DOHH2 (cell line): Measurements from ENCODE around the gene DACH1.

Experiments used
- H3F3A ChIP-seq: fragments of 200-600 bp; sonication (generic), shearing (Covaris generic); 2 replicates; pipeline ENCODE4 v1.6.0; 2016; ENCODE audit warnings: antibody characterized with exemption, mild to moderate bottlenecking; ENCODE audit not compliant: control insufficient read depth, insufficient read depth
- H3K27ac ChIP-seq: fragments of 200-600 bp; sonication (generic); 2 replicates; pipeline ENCODE4 v1.5.1; 2014; ENCODE audit warnings: low read depth, mild to moderate bottlenecking, low read length, moderate library complexity
- H3K27me3 ChIP-seq: fragments of 200-600 bp; sonication (generic); 2 replicates; pipeline ENCODE4 v1.6.1; 2014; ENCODE audit warnings: mild to moderate bottlenecking, low read length, mixed read lengths; ENCODE audit not compliant: control insufficient read depth
- H3K36me3 ChIP-seq: fragments of 200-600 bp; sonication (generic); 2 replicates; pipeline ENCODE4 v1.6.1; 2014; ENCODE audit warnings: mild to moderate bottlenecking, low read length, moderate library complexity, mixed read lengths; ENCODE audit not compliant: control insufficient read depth
- H3K4me1 ChIP-seq: fragments of 200-600 bp; sonication (generic); 2 replicates; pipeline ENCODE4 v1.6.1; 2014; ENCODE audit warnings: mild to moderate bottlenecking, low read length, mixed read lengths; ENCODE audit not compliant: control insufficient read depth
- H3K4me2 ChIP-seq: fragments of 200-600 bp; sonication (generic); 2 replicates; pipeline ENCODE4 v1.6.0; 2014; ENCODE audit warnings: mild to moderate bottlenecking, low read length, moderate library complexity
- H3K4me3 ChIP-seq: fragments of 200-600 bp; sonication (generic); 2 replicates; pipeline ENCODE4 v1.5.1; 2014; ENCODE audit warnings: mild to moderate bottlenecking, low read length, mixed read lengths
- H3K79me2 ChIP-seq: fragments of 200-600 bp; sonication (generic); 2 replicates; pipeline ENCODE4 v1.6.1; 2014; ENCODE audit warnings: mild to moderate bottlenecking, low read length, mixed read lengths; ENCODE audit not compliant: control insufficient read depth
- H3K9me2 ChIP-seq: fragments of 200-600 bp; sonication (generic); replicated peaks from 2 replicates; pipeline ENCODE4 v1.6.1; 2014; ENCODE audit warnings: mild to moderate bottlenecking, low read length, mixed read lengths; ENCODE audit not compliant: control insufficient read depth
- H3K9me3 ChIP-seq: fragments of 200-600 bp; sonication (generic); 2 replicates; pipeline ENCODE4 v1.6.1; 2014; ENCODE audit warnings: antibody characterized with exemption, low read length, mixed read lengths; ENCODE audit not compliant: control insufficient read depth, insufficient read depth
- H4K20me1 ChIP-seq: fragments of 200-600 bp; sonication (generic); 2 replicates; pipeline ENCODE4 v1.6.0; 2014; ENCODE audit warnings: low read depth, mild to moderate bottlenecking, antibody characterized with exemption, low read length, moderate library complexity; ENCODE audit not compliant: control insufficient read depth, insufficient read depth
- EZH2phosphoT487 ChIP-seq: fragments of 200-600 bp; sonication (generic); IDR thresholded peaks from 2 replicates; pipeline ENCODE4 v1.6.1; 2017; ENCODE audit warnings: borderline replicate concordance, mild to moderate bottlenecking, antibody characterized with exemption, low read length, moderate library complexity, mixed read lengths
- TF ChIP-seq, protein P1 (sequence below): fragments of 200-600 bp; sonication (generic); IDR thresholded peaks from one replicate; pipeline ENCODE4 v1.5.1; 2014; ENCODE audit warnings: antibody characterized with exemption, mild to moderate bottlenecking, low read depth, low read length; ENCODE audit not compliant: poor library complexity, severe bottlenecking

The DACH1 gene

DNA sequence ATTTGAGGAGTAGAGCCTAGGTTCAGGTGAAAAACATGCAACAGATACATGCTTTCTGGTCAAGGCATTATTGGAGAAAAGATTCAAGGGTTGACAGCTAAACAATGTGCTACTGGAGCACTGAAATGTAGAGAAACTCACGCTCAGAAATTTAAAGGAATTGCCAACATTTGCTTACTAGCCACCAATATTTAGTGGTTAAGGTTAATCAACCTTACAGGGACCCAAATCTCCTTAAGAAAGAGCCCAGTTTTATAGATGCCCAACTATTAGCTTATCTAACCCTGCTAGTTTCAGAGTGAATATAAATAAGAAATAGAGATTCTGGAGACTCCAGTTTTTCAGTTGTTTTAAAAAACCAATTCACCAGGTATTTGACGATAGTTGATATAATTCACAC lies 203.6 kb downstream of the DACH1 start:
- H3K27me3 ChIP-seq = no peaks in the 10 kb centered on the region

DNA sequence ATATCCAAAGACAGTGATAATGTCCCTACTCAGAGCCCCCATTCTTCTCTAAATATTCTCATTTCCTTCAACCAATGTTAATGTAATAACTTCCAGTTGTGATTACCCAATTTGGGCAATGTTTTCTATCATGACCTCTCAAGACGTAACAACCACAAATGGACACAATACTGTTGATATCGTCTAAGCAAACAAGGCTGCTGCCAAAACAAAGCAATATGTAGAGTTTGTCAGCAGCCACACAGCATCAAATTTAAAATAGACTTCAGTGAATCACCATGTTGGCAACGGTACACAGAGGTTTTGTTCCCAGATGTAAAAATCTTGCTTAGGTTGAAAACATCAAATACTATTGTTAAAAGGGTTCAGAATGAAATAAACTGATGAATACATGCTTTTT lies 205.1 kb downstream of the DACH1 start:
- H3K4me2 ChIP-seq = no peak overlapping the region

More for the DNA sequence above, 203.6 kb downstream of the DACH1 start:
- H3K4me2 ChIP-seq = no peak overlapping the region
- H3K36me3 ChIP-seq = no peaks in the 10 kb centered on the region
- no peaks in the 10 kb centered on the region for H3K9me3 ChIP-seq
- no peaks in the 10 kb centered on the region for H3F3A ChIP-seq
- TF ChIP-seq EZH2phosphoT487 = no peak
- TF ChIP-seq, protein P1, sequence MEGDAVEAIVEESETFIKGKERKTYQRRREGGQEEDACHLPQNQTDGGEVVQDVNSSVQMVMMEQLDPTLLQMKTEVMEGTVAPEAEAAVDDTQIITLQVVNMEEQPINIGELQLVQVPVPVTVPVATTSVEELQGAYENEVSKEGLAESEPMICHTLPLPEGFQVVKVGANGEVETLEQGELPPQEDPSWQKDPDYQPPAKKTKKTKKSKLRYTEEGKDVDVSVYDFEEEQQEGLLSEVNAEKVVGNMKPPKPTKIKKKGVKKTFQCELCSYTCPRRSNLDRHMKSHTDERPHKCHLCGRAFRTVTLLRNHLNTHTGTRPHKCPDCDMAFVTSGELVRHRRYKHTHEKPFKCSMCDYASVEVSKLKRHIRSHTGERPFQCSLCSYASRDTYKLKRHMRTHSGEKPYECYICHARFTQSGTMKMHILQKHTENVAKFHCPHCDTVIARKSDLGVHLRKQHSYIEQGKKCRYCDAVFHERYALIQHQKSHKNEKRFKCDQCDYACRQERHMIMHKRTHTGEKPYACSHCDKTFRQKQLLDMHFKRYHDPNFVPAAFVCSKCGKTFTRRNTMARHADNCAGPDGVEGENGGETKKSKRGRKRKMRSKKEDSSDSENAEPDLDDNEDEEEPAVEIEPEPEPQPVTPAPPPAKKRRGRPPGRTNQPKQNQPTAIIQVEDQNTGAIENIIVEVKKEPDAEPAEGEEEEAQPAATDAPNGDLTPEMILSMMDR = no peak
- no peak overlapping the region for H3K27ac ChIP-seq
- H3K79me2 ChIP-seq = no peaks in the 10 kb centered on the region
- H3K4me1 ChIP-seq = no peaks in the 10 kb centered on the region
- H3K4me3 ChIP-seq = no peak overlapping the region
- no peaks in the 10 kb centered on the region for H4K20me1 ChIP-seq
- H3K9me2 ChIP-seq = no peaks in the 10 kb centered on the region; the same call in 1 of the 2 replicates

DNA sequence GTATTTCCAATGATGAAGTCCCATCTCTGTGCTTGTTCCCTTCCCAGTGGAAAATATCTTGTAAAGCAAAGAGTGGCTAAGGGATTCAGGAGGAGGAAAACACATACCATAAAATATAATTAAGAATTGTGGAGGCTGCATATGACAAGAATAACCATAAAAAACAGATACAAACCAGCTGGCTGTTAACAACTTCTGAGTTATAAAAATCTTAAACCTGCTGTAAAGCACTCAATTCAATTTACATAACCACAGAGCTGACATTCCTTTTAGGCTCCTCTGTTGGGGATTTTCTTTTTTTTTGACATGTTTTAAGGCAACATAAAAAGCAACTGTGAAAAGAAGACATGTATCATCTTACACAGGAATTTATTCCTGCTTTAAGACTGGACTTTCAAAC lies 207.6 kb downstream of the DACH1 start:
- H3K79me2 ChIP-seq = no peaks in the 10 kb centered on the region
- H3K36me3 ChIP-seq = no peaks in the 10 kb centered on the region
- H3K9me2 ChIP-seq = no peaks in the 10 kb centered on the region; the same call in 1 of the 2 replicates
- TF ChIP-seq, protein P1 = no peak
- no peak for TF ChIP-seq EZH2phosphoT487
- no peak overlapping the region for H3K4me3 ChIP-seq
- no peak overlapping the region for H3K27ac ChIP-seq
- H3K4me2 ChIP-seq = no peak overlapping the region
- no peaks in the 10 kb centered on the region for H3K4me1 ChIP-seq
- no peaks in the 10 kb centered on the region for H3K27me3 ChIP-seq
- no peaks in the 10 kb centered on the region for H3K9me3 ChIP-seq
- H4K20me1 ChIP-seq = no peaks in the 10 kb centered on the region
- no peaks in the 10 kb centered on the region for H3F3A ChIP-seq

More for the DNA sequence above, 205.1 kb downstream of the DACH1 start:
- Histone ChIP-seq H3K9me2 (no peaks in the 10 kb centered on the region; the same call in 1 of the 2 replicates), H3K79me2 (no peaks in the 10 kb centered on the region), H3K4me1 (no peaks in the 10 kb centered on the region), H4K20me1 (no peaks in the 10 kb centered on the region), H3K4me3 (no peak overlapping the region), H3K27me3 (no peaks in the 10 kb centered on the region), H3F3A (no peaks in the 10 kb centered on the region), H3K27ac (no peak overlapping the region), H3K9me3 (no peaks in the 10 kb centered on the region), H3K36me3 (no peaks in the 10 kb centered on the region)
- TF ChIP-seq, protein P1 = no peak
- no peak for TF ChIP-seq EZH2phosphoT487
